ENCODE measurements around the gene ZC2HC1C. TPM values are rescaled to one million over a fixed set of nuclear protein-coding genes. Genes with fewer than 3 reads are reported as not detected.

Gene ZC2HC1C
- polyA plus RNA-seq, 1 donor (not counting 4 experiments of a cell fraction or from before 2014, with no cell fraction given): 0.68 TPM

GRCh38 chr14:75023108-75023507, 46.3 kb upstream of the ZC2HC1C start:
- no peak for TF ChIP-seq EZH2 (IDR thresholded peaks at IDR 0.05; ENCODE audit: low read length)
- TF ChIP-seq CTCF (optimal IDR thresholded peaks at IDR 0.05 in 1 of 3, IDR thresholded peaks at IDR 0.05 in 1 of 3, conservative IDR thresholded peaks at IDR 0.05 in 1 of 3; ENCODE audit: extremely low read depth in 1 of 3, insufficient read depth in 2 of 3, low read length in 3 of 3): no peak
- FAIRE-seq (no peak), DNase-seq (ENCODE audit: low read depth, low spot score) (no peak)
- H3K4me1 ChIP-seq (ENCODE audit: control insufficient read depth, extremely low read depth, insufficient read depth, low read length): no peaks in the 10 kb centered on the region
- no peaks in the 10 kb centered on the region for H3K9me3 ChIP-seq (ENCODE audit: control insufficient read depth, low read depth, low read length)
- H3K9ac ChIP-seq (ENCODE audit: control insufficient read depth, extremely low read depth, insufficient read depth, low read length): no peak overlapping the region
- no peaks in the 10 kb centered on the region for H3K79me2 ChIP-seq (ENCODE audit: control insufficient read depth, insufficient read depth, low read length)
- dilution Hi-C loops (cut with MboI; ENCODE audit: extremely low pct_ligation_motif_present, low sequenced_read_pairs): no loop called here
- H3K36me3 ChIP-seq (ENCODE audit: control insufficient read depth in 2 of 2, extremely low read depth in 1 of 2, insufficient read depth in 2 of 2, low read length in 2 of 2): peaks cover 16 to 17% of the 10 kb centered on the region in 2 experiments
- H4K20me1 ChIP-seq (ENCODE audit: control insufficient read depth, extremely low read depth, insufficient read depth, low read length): no peaks in the 10 kb centered on the region
- no peak overlapping the region for H3K4me2 ChIP-seq (ENCODE audit: control insufficient read depth, extremely low read depth, insufficient read depth, low read depth, low read length)
- H3K4me3 ChIP-seq (ENCODE audit: control insufficient read depth in 2 of 3, extremely low read depth in 1 of 3, insufficient read depth in 2 of 3, low read depth in 1 of 3, low read length in 3 of 3): no peak overlapping the region
- no peaks in the 10 kb centered on the region for H3K9me1 ChIP-seq (ENCODE audit: control insufficient read depth, extremely low read depth, insufficient read depth, low read length)
- H3K27me3 ChIP-seq (ENCODE audit: control insufficient read depth, extremely low read depth, insufficient read depth, low read length): no peaks in the 10 kb centered on the region
- H2AFZ ChIP-seq (ENCODE audit: control insufficient read depth, low read length): no peak overlapping the region
- H3K27ac ChIP-seq (ENCODE audit: control insufficient read depth, insufficient read depth, low read length): no peak overlapping the region

GRCh38 chr14:75025082-75025481, 44.4 kb upstream of the ZC2HC1C start:
- no peak overlapping the region for H2AFZ ChIP-seq (ENCODE audit: control insufficient read depth, low read length)
- FAIRE-seq (no peak), DNase-seq (ENCODE audit: low read depth, low spot score) (no peak)
- no peaks in the 10 kb centered on the region for H3K9me3 ChIP-seq (ENCODE audit: control insufficient read depth, low read depth, low read length)
- dilution Hi-C loops (cut with MboI; ENCODE audit: extremely low pct_ligation_motif_present, low sequenced_read_pairs): no loop called here
- H4K20me1 ChIP-seq (ENCODE audit: control insufficient read depth, extremely low read depth, insufficient read depth, low read length): no peaks in the 10 kb centered on the region
- no peaks in the 10 kb centered on the region for H3K79me2 ChIP-seq (ENCODE audit: control insufficient read depth, insufficient read depth, low read length)
- H3K4me2 ChIP-seq (ENCODE audit: control insufficient read depth, extremely low read depth, insufficient read depth, low read depth, low read length): no peak overlapping the region
- H3K4me3 ChIP-seq (ENCODE audit: control insufficient read depth in 2 of 3, extremely low read depth in 1 of 3, insufficient read depth in 2 of 3, low read depth in 1 of 3, low read length in 3 of 3): no peak overlapping the region
- H3K9me1 ChIP-seq (ENCODE audit: control insufficient read depth, extremely low read depth, insufficient read depth, low read length): no peaks in the 10 kb centered on the region
- H3K36me3 ChIP-seq (ENCODE audit: control insufficient read depth in 2 of 2, extremely low read depth in 1 of 2, insufficient read depth in 2 of 2, low read length in 2 of 2): peaks cover 11 to 14% of the 10 kb centered on the region in 2 experiments
- no peak overlapping the region for H3K9ac ChIP-seq (ENCODE audit: control insufficient read depth, extremely low read depth, insufficient read depth, low read length)
- TF ChIP-seq EZH2 (IDR thresholded peaks at IDR 0.05; ENCODE audit: low read length): no peak
- no peak for TF ChIP-seq CTCF (optimal IDR thresholded peaks at IDR 0.05 in 1 of 3, IDR thresholded peaks at IDR 0.05 in 1 of 3, conservative IDR thresholded peaks at IDR 0.05 in 1 of 3; ENCODE audit: extremely low read depth in 1 of 3, insufficient read depth in 2 of 3, low read length in 3 of 3)
- no peaks in the 10 kb centered on the region for H3K27me3 ChIP-seq (ENCODE audit: control insufficient read depth, extremely low read depth, insufficient read depth, low read length)
- H3K4me1 ChIP-seq (ENCODE audit: control insufficient read depth, extremely low read depth, insufficient read depth, low read length): no peaks in the 10 kb centered on the region
- no peak overlapping the region for H3K27ac ChIP-seq (ENCODE audit: control insufficient read depth, insufficient read depth, low read length)
